GM12878 (cell line): ENCODE data around the gene MDFIC. TPM values are rescaled to one million over a fixed set of nuclear protein-coding genes. Genes with fewer than 3 reads are reported as not detected.

Source experiments
- ATAC-seq: fragments of 200-7000 bp; cut with Tn5 transposase; 3 replicates; pipeline ENCODE4 v1.9.1; 2020; ENCODE audit warnings: mild to moderate bottlenecking, moderate library complexity
- BruUV-seq: library from RNA; stranded (reverse); fragments of 400-500 nt; replicated peaks from 2 replicates; lab custom pipeline; 2021; lab: Mats Ljungman, UMichigan
- CTCF ChIA-PET: fragments of 300-600 bp; sonication (Branson Sonifier 250); formaldehyde crosslinking; extraction: SDS; loops from one replicate; lab custom pipeline; 2021; ENCODE audit warnings: inconsistent platforms; lab: Yijun Ruan, JAX
- POLR2A ChIA-PET: fragments of 350-600 bp; formaldehyde crosslinking; extraction: SDS; loops from one replicate; lab custom pipeline; 2021; ENCODE audit warnings: inconsistent platforms; lab: Charles Lee
- RAD21 ChIA-PET: fragments of 300-600 bp; sonication (Branson Sonifier 250); formaldehyde crosslinking; loops from one replicate; lab custom pipeline; 2023; ENCODE audit warnings: antibody characterized with exemption; ENCODE audit not compliant: unreplicated experiment; lab: Charles Lee
- SMC1A ChIA-PET: fragments of 300-600 bp; sonication (Branson Sonifier 250); formaldehyde crosslinking; loops from one replicate; lab custom pipeline; 2023; ENCODE audit not compliant: unreplicated experiment, uncharacterized antibody; lab: Charles Lee
- DNase-seq: peaks from one replicate; pipeline ENCODE4 v3.0.0-alpha.2; 2011; ENCODE audit warnings: low read depth, low spot score
- FAIRE-seq: peaks from 3 replicates; lab custom pipeline; 2011; peaks lifted over from hg19 to GRCh38; lab: Jason Lieb, UNC
- H2AFZ ChIP-seq: 2 replicates; pipeline ENCODE4 v1.6.0; 2011; ENCODE audit warnings: low read depth, low read length, control low read depth; ENCODE audit not compliant: control insufficient read depth
- H3K27ac ChIP-seq: 2 replicates; pipeline ENCODE4 v1.5.1; 2011; ENCODE audit warnings: control low read depth; ENCODE audit not compliant: control insufficient read depth, insufficient read depth
- H3K27me3 ChIP-seq, 2 experiments: replicated peaks in 1 of 2; 2 replicates each; pipeline versions ENCODE4 v1.6.0 to v1.6.1; 2011; ENCODE audit warnings: low read length in 1 of 2; ENCODE audit not compliant: control insufficient read depth in 2 of 2, insufficient read depth in 2 of 2
- H3K36me3 ChIP-seq, 2 experiments: 2 replicates each; pipeline ENCODE4 v1.5.1; 2011; ENCODE audit warnings: low read length in 1 of 2; ENCODE audit not compliant: control insufficient read depth in 2 of 2, insufficient read depth in 2 of 2
- H3K4me1 ChIP-seq: 2 replicates; pipeline ENCODE4 v1.6.1; 2011; ENCODE audit warnings: mild to moderate bottlenecking, low read length, moderate library complexity, mixed read lengths; ENCODE audit not compliant: control insufficient read depth, insufficient read depth
- H3K4me2 ChIP-seq: 2 replicates; pipeline ENCODE4 v1.6.0; 2011; ENCODE audit warnings: control low read depth; ENCODE audit not compliant: control insufficient read depth, insufficient read depth
- H3K4me3 ChIP-seq: fragments of 200-600 bp; sonication (generic); 2 replicates; pipeline ENCODE4 v1.5.1; 2016
- H3K79me2 ChIP-seq: 2 replicates; pipeline ENCODE4 v1.6.0; 2011; ENCODE audit warnings: low read length; ENCODE audit not compliant: control insufficient read depth, insufficient read depth
- H3K9ac ChIP-seq: 2 replicates; pipeline ENCODE4 v1.8.0; 2011; ENCODE audit warnings: low read length, control low read depth, mixed read lengths; ENCODE audit not compliant: control insufficient read depth, insufficient read depth
- H3K9me3 ChIP-seq: replicated peaks from 3 replicates; pipeline ENCODE4 v1.5.1; 2011; ENCODE audit warnings: mild to moderate bottlenecking, low read length; ENCODE audit not compliant: control insufficient read depth, insufficient read depth
- H4K20me1 ChIP-seq: 2 replicates; pipeline ENCODE4 v1.6.0; 2011; ENCODE audit not compliant: control insufficient read depth, insufficient read depth
- CHD4 ChIP-seq: fragments of 200-600 bp; sonication (generic); IDR thresholded peaks from 2 replicates; pipeline ENCODE4 v1.6.1; 2016; ENCODE audit warnings: mild to moderate bottlenecking
- FOXK2 ChIP-seq: fragments of 450-650 bp; IDR thresholded peaks from 2 replicates; pipeline ENCODE4 v1.6.1; 2017; ENCODE audit warnings: mild to moderate bottlenecking, moderate library complexity
- IKZF2 ChIP-seq, 2 experiments: fragments of 450-650 bp; IDR thresholded peaks; 2 replicates each; pipeline ENCODE4 v1.6.1; 2017; ENCODE audit warnings: mild to moderate bottlenecking in 2 of 2, moderate library complexity in 2 of 2
- KLF5 ChIP-seq: fragments of 450-650 bp; IDR thresholded peaks from 2 replicates; pipeline ENCODE4 v1.6.1; 2014; ENCODE audit warnings: mild to moderate bottlenecking; ENCODE audit not compliant: partially characterized antibody
- MAX ChIP-seq: IDR thresholded peaks from 2 replicates; pipeline ENCODE4 v1.6.1; 2012; ENCODE audit warnings: low read depth, low read length, improper control_type of control experiment
- MEF2A ChIP-seq: IDR thresholded peaks from 2 replicates; pipeline ENCODE4 v1.6.1; 2011; ENCODE audit warnings: low read depth, mild to moderate bottlenecking, low read length, moderate library complexity; ENCODE audit not compliant: insufficient read depth
- NFYB ChIP-seq: IDR thresholded peaks from 2 replicates; pipeline ENCODE4 v1.6.1; 2011; ENCODE audit warnings: low read depth, mild to moderate bottlenecking, low read length, improper control_type of control experiment, moderate library complexity; ENCODE audit not compliant: insufficient read depth
- PBX3 ChIP-seq: IDR thresholded peaks from 2 replicates; pipeline ENCODE4 v1.6.1; 2011; ENCODE audit warnings: mild to moderate bottlenecking, low read depth, low read length, moderate library complexity; ENCODE audit not compliant: insufficient replicate concordance
- POLR2AphosphoS2 ChIP-seq: IDR thresholded peaks from 2 replicates; pipeline ENCODE4 v1.6.1; 2011; ENCODE audit warnings: low read depth, mild to moderate bottlenecking, low read length, improper control_type of control experiment, moderate library complexity
- STAT3 ChIP-seq: IDR thresholded peaks from 2 replicates; pipeline ENCODE4 v1.6.1; 2011; ENCODE audit warnings: low read depth, low read length, improper control_type of control experiment
- SUZ12 ChIP-seq: fragments of 200-600 bp; sonication (generic); IDR thresholded peaks from one replicate; pipeline ENCODE4 v1.6.1; 2018; ENCODE audit warnings: antibody characterized with exemption, mild to moderate bottlenecking; ENCODE audit not compliant: unreplicated experiment
- ZNF274 ChIP-seq: IDR thresholded peaks from one replicate; pipeline ENCODE4 v1.8.0; 2011; ENCODE audit not compliant: insufficient read length, insufficient read depth
- WGBS: methylation state at CpG from one replicate; pipeline ENCODE4 v1.1.6; 2016; ENCODE audit warnings: low lambda C conversion rate; ENCODE audit not compliant: insufficient replicate concordance, insufficient coverage; ENCODE audit errors: missing lambda C conversion rate; 5-methylcytosine and 5-hydroxymethylcytosine counted together
- in situ Hi-C: fragments of 300-500 bp; cut with MboI; formaldehyde crosslinking; loops from 9 replicates; pipeline ENCODE4 v1.14.3; 2018; ENCODE audit warnings: mixed read lengths
- intact Hi-C: fragments of 100-400 bp; cut with micrococcal nuclease; formaldehyde crosslinking; loops from one replicate; pipeline ENCODE4 v1.14.2; 2022; ENCODE audit not compliant: unreplicated experiment
- polyA plus RNA-seq, 11 experiments: library from polyadenylated mRNA; depleted of rRNA in 4 of 11; unstranded in 6 of 11; stranded (reverse) in 5 of 11; fragments of >200 nt; fragmentation: Nextera tagmentation in 4 of 11; fragmentation: Illumina TruSeq in 1 of 11; extraction: Ambion mirVana in 4 of 11; extraction: Trizol in 1 of 11; gene quantifications; 1 replicate in 1 of 11; 2 replicates in 10 of 11; pipeline versions ENCODE4 v1.2.1 to v1.2.3, GENCODE V29; 2011 to 2016; ENCODE audit warnings: inconsistent platforms in 2 of 11, missing spikeins in 2 of 11, low read depth in 1 of 11
- total RNA-seq, 4 experiments: library from RNA; depleted of rRNA in 3 of 4; stranded (reverse); fragments of >200 nt in 3 of 4; fragmentation: Illumina TruSeq in 1 of 4; extraction: Trizol in 1 of 4; gene quantifications; 2 replicates each; pipeline versions ENCODE4 v1.2.1 to v1.2.3, GENCODE V29; 2013 to 2021
- TF ChIP-seq, protein P1 (sequence below): IDR thresholded peaks from 2 replicates; pipeline ENCODE4 v1.6.1; 2011; ENCODE audit warnings: borderline replicate concordance, low read depth, mild to moderate bottlenecking, moderate library complexity, low read length; ENCODE audit not compliant: insufficient read depth, poor library complexity, severe bottlenecking
- TF ChIP-seq, protein P2 (sequence below): fragments of 450-650 bp; IDR thresholded peaks from 2 replicates; pipeline ENCODE4 v1.6.1; 2016; ENCODE audit warnings: mild to moderate bottlenecking

MDFIC gene
- total and polyA plus RNA-seq, 10 of the 15 experiments (the other 5 are each of a cell fraction or from before 2014, with no cell fraction given) = 7.3 to 58.4 (median 40.0) TPM

DNA sequence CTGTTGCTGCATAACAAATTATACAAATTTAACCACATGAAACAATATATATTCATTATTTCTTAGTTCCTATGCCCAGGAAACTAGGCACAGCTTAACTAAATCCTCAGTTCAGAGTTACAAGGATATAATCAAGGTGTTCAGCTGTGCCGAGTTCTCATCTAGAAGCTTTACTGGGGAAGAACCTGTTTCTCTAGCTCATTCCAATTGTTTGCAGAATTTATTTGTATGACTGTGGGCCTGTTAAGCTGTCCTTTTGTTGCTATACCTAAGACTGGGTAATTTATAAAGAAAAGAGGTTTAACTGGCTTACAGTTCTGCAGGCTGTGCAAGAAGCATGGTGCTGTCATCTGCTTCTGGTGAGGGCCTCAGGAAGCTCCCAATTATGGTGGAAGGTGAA is 21.8 kb upstream of the MDFIC start:
- no peaks in the 10 kb centered on the region for H3K27me3 ChIP-seq
- no peak overlapping the region for H3K27ac ChIP-seq
- ATAC-seq (no peak), FAIRE-seq (no peak), DNase-seq (no peak)
- no peaks in the 10 kb centered on the region for H4K20me1 ChIP-seq
- H2AFZ ChIP-seq = no peak overlapping the region
- POLR2A ChIA-PET = interaction anchor here (0.5 kb wide), 1 partner anchor 27 kb away, joined by 3 read pairs; no protein-coding TSS in a partner anchor
- H3K4me1 ChIP-seq = no peaks in the 10 kb centered on the region
- H3K4me2 ChIP-seq = no peak overlapping the region
- TF ChIP-seq, protein P1, sequence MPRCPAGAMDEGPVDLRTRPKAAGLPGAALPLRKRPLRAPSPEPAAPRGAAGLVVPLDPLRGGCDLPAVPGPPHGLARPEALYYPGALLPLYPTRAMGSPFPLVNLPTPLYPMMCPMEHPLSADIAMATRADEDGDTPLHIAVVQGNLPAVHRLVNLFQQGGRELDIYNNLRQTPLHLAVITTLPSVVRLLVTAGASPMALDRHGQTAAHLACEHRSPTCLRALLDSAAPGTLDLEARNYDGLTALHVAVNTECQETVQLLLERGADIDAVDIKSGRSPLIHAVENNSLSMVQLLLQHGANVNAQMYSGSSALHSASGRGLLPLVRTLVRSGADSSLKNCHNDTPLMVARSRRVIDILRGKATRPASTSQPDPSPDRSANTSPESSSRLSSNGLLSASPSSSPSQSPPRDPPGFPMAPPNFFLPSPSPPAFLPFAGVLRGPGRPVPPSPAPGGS = no peak
- no peak for TF ChIP-seq MAX
- TF ChIP-seq NFYB = no peak
- TF ChIP-seq STAT3 = no peak
- no peak for TF ChIP-seq PBX3
- TF ChIP-seq, protein P2, sequence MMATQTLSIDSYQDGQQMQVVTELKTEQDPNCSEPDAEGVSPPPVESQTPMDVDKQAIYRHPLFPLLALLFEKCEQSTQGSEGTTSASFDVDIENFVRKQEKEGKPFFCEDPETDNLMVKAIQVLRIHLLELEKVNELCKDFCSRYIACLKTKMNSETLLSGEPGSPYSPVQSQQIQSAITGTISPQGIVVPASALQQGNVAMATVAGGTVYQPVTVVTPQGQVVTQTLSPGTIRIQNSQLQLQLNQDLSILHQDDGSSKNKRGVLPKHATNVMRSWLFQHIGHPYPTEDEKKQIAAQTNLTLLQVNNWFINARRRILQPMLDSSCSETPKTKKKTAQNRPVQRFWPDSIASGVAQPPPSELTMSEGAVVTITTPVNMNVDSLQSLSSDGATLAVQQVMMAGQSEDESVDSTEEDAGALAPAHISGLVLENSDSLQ = no peak
- TF ChIP-seq ZNF274 = no peak
- no peak for TF ChIP-seq KLF5
- no peak for TF ChIP-seq FOXK2
- no peak for TF ChIP-seq IKZF2 (IDR thresholded peaks at IDR 0.05)
- no peak for TF ChIP-seq CHD4
- no peak for TF ChIP-seq MEF2A
- TF ChIP-seq POLR2AphosphoS2 = no peak
- TF ChIP-seq SUZ12 = no peak
- intact Hi-C loops = no loop called here
- H3K4me3 ChIP-seq = no peak overlapping the region
- in situ Hi-C loops = no loop called here
- no peaks in the 10 kb centered on the region for H3K9me3 ChIP-seq
- H3K9ac ChIP-seq = no peak overlapping the region
- BruUV-seq = no TSS peak
- H3K79me2 ChIP-seq = no peaks in the 10 kb centered on the region
- RAD21 ChIA-PET = interaction anchor here (0.8 kb wide), 1 partner anchor 34 kb away, joined by 3 read pairs; no protein-coding TSS in a partner anchor
- CTCF ChIA-PET = interaction anchor here (0.6 to 1.0 kb wide), 4 partner anchors 9 to 434 kb away, joined by 3 to 5 read pairs (median 4); no protein-coding TSS in a partner anchor
- WGBS = 100% methylated on average over 1 of the region's 1 CpG
- H3K36me3 ChIP-seq = no peaks in the 10 kb centered on the region
- SMC1A ChIA-PET = interaction anchor here (0.6 to 1.7 kb wide), 7 partner anchors 7 to 133 kb away, joined by 3 to 5 read pairs (median 4); no protein-coding TSS in a partner anchor
